NOMO-1 treated with DMSO at 0.1 percent for 48 hours (cell line): ENCODE data around the gene POLR1F.
"Not testable (repeated sequence)": the region's sequence is repeated elsewhere in the genome, so short reads cannot be mapped to it uniquely, and the experiment has no call there.

ENCODE experiments used
- DNase-seq: peaks from one replicate; lab custom pipeline; 2025; ENCODE audit not compliant: unreplicated experiment; lab: John Stamatoyannopoulos, UW

POLR1F gene

GRCh38 chr7:19708397-19709248 is at the start of gene POLR1F:
Gene POLR1F (minus strand): TSS chr7:19709037. CDS start chr7:19709016, 21 bp downstream.
- peak; percentile 92 for DNase-seq

- DNase-seq = peak; percentile 32
These were observed 45.8 kb upstream of the POLR1F start for GRCh38 chr7:19754521-19755116.

DNA sequence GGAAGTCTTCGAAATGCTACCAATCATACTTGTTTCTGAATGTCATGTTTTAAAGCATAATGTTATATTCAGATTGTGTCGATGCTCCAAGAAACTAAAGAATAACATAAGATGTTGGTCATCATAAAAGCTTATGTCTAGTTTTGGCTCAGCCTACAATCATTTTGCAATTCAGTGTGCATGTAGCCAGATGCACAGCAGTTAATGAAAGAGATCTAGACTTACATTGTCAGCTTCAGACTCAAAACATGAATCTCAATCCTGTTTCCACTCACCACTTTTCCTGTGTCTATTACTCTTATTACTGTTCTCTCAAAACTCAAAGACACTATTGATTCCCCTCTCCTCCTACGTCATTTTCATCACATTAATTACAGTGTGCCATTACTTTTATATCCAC is 43.2 kb upstream of the POLR1F start:
- no peak for DNase-seq

DNA sequence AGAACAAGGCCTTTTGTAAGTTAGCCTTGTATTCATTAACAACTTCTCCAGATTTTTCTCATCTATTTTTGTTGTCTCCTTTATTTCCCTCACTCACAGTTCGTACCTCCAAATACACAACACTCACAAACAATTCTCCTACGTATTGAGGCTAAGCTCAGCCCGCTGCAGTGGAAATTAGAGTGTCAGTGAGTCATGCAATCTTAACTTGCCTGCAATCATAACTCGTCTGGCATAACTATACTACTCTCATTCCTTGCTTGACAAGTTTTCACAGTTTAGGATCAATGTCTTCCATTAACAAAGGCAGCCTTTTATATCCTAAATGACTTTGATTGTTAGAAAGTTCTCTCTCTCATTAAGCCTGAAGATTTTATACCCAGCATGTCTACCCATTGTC is 40.8 kb upstream of the POLR1F start:
- DNase-seq = no peak

DNA sequence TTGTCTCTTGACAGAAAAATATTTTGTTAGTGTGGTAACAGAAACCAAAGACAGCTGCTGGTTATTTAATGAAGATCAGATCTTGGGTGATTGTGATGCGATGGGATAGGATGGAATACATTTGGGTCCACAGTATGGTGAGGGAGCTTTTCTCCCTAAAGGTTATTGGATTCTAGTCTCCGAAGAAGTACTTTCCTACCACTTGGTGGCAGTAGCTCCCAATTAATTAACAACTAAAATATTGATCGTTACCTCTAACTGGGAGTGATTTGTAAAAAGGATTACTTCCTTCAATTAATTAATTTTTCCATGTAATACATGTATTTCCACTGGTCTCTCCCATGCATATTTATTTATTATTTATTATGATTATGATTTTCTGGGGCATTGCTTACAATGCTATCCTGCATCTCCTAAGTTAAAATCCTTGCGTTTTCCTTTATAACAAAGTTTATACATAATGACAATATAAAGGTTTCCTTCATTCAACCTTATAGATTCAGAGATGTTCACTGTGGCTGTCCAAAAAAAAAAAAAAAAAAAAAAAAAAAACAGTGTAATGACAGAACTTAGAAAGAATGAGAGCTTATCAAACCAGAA is 39.0 kb upstream of the POLR1F start:
- peak; percentile 23 for DNase-seq

DNA sequence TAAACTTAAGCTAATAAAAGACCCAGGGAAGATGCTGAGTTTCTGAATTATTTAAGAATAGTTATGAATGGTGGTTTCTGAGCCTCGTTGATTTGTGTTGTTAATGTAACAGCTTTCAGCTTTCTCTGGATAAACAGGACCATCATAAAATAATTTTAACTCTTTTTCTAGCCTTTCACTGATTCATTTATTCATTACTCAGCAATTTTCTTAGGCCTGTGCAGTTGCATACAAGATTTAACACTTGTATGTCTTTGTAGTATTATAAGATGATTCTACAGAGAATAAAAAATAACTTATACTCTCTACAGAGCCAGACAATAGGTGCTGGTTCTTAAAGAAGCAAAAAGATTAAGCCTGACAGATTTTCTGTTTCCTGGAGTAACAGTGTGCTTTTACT is 35.2 kb upstream of the POLR1F start:
- DNase-seq = no peak

GRCh38 chr7:19728716-19729115 is 19.9 kb upstream of the POLR1F start:
- no peak for DNase-seq

DNA sequence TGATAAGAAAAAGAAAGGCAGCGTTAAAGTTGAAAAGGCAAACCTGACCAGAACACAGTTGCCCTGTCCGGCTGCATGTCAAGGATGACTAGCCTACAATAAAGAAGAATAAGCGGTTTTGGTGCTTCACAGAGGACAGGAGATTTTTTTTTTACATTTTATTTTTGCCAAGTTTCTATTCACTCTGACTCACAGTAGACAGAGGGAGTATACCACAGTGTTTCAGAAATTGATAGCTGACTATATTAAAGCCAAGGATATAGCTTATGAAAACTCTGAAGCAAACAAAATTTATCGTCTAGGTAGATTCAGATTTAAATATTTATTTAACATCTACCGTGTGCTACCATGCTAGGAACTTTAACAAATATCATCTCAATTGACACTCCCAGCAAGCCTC is 16.9 kb upstream of the POLR1F start:
- no peak for DNase-seq

GRCh38 chr7:19715499-19715898 is 6.7 kb upstream of the POLR1F start:
- no peak for DNase-seq

DNA sequence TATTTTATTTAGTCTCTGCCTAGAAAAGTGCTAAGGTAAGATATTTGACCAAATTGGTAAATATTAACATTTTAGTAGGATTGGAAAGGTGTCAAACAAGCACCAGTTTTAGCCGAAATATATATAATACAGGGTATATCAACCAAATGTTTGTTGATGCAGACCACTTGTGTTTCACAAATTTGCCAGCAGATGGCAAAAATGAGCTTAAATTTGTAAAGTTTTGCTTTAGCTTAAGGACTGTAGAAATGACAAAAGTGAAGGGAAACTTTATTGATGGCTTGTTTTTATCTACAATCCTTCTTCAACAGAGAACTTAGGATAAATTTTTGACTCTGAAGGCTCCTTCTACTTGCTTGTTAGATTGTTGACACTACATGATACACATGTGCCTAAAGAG is 4.8 kb upstream of the POLR1F start:
- DNase-seq = peak; percentile 35

- no peak for DNase-seq
These were observed 377 bp upstream of the POLR1F start for GRCh38 chr7:19709249-19709578.

GRCh38 chr7:19707240-19707639 is 1.6 kb downstream of the POLR1F start:
- DNase-seq = no peak

GRCh38 chr7:19705663-19706062 is 3.2 kb downstream of the POLR1F start:
- no peak for DNase-seq

DNA sequence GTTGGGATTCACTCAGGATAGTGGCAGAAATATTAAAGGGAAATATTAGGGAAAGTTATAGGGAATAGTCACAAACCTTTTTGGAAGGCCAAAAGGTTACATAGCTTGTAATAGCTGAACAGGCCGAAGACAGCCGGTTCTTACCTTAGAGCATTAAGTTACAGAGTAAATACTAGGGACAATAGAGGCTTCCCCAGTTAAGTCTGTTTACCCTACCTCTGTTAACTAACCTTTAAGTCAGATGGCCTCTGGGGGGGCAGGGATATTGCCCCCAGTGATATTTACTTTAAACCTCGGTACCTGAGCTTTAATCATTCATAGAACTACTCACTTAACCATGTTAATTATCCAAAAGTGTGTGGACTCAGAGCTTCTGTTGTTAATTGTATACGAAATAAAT is 7.4 kb downstream of the POLR1F start:
- no peak for DNase-seq

- no peak for DNase-seq
These were observed 7.9 kb downstream of the POLR1F start for GRCh38 chr7:19700936-19701335.

- DNase-seq = no peak
These were observed 10.5 kb downstream of the POLR1F start for GRCh38 chr7:19698331-19698730.

DNA sequence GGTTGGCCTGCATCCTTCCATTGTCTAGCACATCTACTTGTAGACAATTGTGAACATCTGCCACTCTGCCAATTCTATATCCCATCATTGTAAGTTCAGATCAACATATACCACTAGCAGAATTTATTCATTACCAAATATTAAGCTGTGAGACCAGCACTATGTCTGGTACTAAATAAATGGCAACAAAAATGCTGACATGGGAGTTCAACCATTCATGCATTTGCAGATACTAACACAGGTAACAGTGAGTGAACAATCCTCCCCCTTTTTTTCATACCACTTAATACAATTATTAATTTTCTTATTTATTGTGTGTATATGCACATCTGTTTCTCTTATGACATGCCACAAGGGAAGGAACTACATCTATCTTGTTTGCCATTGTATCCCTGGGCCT is 11.9 kb downstream of the POLR1F start:
- DNase-seq = no peak

DNA sequence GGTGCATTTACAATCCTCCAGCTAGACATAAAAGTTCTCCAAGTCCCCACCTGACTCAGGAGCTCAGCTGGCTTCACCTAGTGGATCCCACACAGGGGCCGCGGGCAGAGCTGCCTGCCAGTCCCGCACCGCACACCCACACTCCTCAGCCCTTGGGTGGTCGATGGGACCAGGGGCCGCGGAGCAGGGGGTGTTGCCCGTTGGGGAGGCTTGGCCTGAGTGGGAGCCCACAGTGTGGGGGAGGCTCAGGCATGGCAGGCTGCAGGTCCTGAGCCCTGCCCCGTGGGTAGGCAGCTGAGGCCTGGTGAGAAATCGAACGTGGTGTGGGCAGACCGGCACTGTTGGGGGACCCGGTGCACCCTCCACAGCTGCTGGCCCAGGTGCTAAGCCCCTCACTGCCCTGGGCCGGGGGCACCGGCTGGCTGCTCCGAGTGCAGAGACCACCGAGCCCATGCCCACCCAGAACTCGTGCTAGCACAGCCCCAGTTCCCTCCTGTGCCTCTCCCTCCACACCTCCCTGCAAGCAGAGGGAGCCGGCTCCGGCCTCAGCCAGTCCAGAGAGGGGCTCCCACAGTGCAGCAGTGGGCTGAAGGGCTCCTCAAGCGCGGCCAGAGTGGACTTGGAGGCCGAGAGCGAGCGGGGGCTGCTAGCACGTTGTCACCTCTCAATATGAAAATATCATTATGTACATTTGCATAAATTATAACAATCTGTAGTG is 16.6 kb downstream of the POLR1F start:
- no peak for DNase-seq

- DNase-seq = no peak
These were observed 18.1 kb downstream of the POLR1F start for GRCh38 chr7:19690736-19691135.

DNA sequence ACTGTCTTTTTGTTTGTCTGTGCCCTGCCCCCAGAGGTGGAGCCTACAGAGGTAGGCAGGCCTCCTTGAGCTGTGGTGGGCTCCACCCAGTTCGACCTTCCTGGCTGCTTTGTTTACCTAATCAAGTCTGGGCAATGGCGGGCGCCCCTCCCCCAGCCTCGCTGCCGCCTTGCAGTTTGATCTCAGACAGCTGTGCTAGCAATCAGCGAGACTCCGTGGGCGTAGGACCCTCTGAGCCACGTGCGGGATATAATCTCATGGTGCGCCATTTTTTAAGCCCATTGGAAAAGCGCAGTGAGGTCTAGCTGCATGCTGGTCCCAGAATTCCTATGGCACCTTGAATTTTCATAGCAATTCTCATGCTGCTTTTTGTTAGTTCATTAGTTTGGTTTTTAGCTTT is 19.7 kb downstream of the POLR1F start:
- DNase-seq = not testable (repeated sequence)

GRCh38 chr7:19681596-19681995 is 27.2 kb downstream of the POLR1F start:
- DNase-seq = no peak

DNA sequence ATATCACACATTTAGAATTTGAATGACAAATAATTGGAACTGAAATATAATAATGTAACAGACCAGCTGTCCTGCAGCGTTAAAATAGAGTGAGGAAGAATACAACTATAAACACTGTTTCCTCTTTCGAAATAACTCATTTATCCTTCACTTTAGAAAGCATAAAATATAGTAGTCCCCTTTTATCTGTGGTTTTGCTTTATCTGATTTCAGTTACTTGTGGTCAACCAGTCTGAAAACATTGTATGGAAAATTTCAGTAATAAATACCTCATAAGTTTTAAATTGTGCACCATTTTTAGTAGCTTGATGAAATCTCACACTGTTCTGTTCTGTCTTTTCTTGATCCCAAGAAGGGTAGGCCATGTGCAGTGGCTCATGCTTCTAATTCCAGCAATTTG is 31.7 kb downstream of the POLR1F start:
- peak; percentile 93 for DNase-seq
